SU-DHL-6 (cell line): Measurements from ENCODE around the gene HEMK1.

Source experiments
- H2AFZ ChIP-seq: fragments of 200-600 bp; sonication (generic); 2 replicates; pipeline ENCODE4 v1.6.1; 2014; ENCODE audit warnings: low read depth, mild to moderate bottlenecking, moderate library complexity, mixed read lengths, antibody characterized with exemption, low read length; ENCODE audit not compliant: severe bottlenecking
- H3F3A ChIP-seq: fragments of 200-600 bp; shearing (Covaris generic); 2 replicates; pipeline ENCODE4 v1.6.0; 2016; ENCODE audit warnings: antibody characterized with exemption, mild to moderate bottlenecking; ENCODE audit not compliant: insufficient read depth
- H3K27ac ChIP-seq: fragments of 200-600 bp; sonication (generic); 2 replicates; pipeline ENCODE4 v1.5.1; 2016; ENCODE audit warnings: low read depth, mild to moderate bottlenecking, low read length, moderate library complexity, mixed read lengths
- H3K27me3 ChIP-seq: fragments of 200-600 bp; sonication (generic), shearing (Covaris generic); 2 replicates; pipeline ENCODE4 v1.6.0; 2014; ENCODE audit warnings: mild to moderate bottlenecking, low read length
- H3K36me3 ChIP-seq: fragments of 200-600 bp; sonication (generic); 2 replicates; pipeline ENCODE4 v1.6.1; 2014; ENCODE audit warnings: mild to moderate bottlenecking, low read length, mixed read lengths
- H3K4me2 ChIP-seq: fragments of 300-600, 200-600 bp; shearing (Covaris generic), sonication (generic); 2 replicates; pipeline ENCODE4 v1.6.0; 2014; ENCODE audit warnings: low read length, low read depth, mild to moderate bottlenecking; ENCODE audit not compliant: poor library complexity, severe bottlenecking
- H3K4me3 ChIP-seq: fragments of 200-600 bp; sonication (generic); 2 replicates; pipeline ENCODE4 v1.5.1; 2014; ENCODE audit warnings: antibody characterized with exemption, low read length, mild to moderate bottlenecking, mixed read lengths; ENCODE audit not compliant: insufficient read depth, poor library complexity, severe bottlenecking
- H3K79me2 ChIP-seq: fragments of 200-600 bp; sonication (generic); 2 replicates; pipeline ENCODE4 v1.6.1; 2014; ENCODE audit warnings: mild to moderate bottlenecking, low read length, moderate library complexity; ENCODE audit not compliant: insufficient read depth
- H3K9ac ChIP-seq: fragments of 200-600 bp; sonication (generic); 2 replicates; pipeline ENCODE4 v1.7.0; 2014; ENCODE audit warnings: mild to moderate bottlenecking, low read length
- H3K9me2 ChIP-seq: fragments of 200-600 bp; sonication (generic); replicated peaks from 2 replicates; pipeline ENCODE4 v1.6.1; 2014; ENCODE audit warnings: low read length; ENCODE audit not compliant: insufficient read depth
- H3K9me3 ChIP-seq: fragments of 200-600 bp; sonication (generic); 2 replicates; pipeline ENCODE4 v1.6.1; 2014; ENCODE audit warnings: low read length, mixed read lengths; ENCODE audit not compliant: insufficient read depth
- H4K20me1 ChIP-seq: fragments of 200-600 bp; sonication (generic); 2 replicates; pipeline ENCODE4 v1.6.1; 2014; ENCODE audit warnings: low read depth, mild to moderate bottlenecking, antibody characterized with exemption, low read length, moderate library complexity, mixed read lengths
- CTCF ChIP-seq: fragments of 200-600 bp; sonication (generic); IDR thresholded peaks from one replicate; pipeline ENCODE4 v1.5.1; 2017; ENCODE audit warnings: antibody characterized with exemption, mild to moderate bottlenecking, low read length, moderate library complexity; ENCODE audit not compliant: insufficient read depth, poor library complexity, severe bottlenecking
- EZH2phosphoT487 ChIP-seq: fragments of 200-600 bp; sonication (generic), shearing (Covaris generic); conservative IDR thresholded peaks from 2 replicates; pipeline ENCODE4 v1.6.1; 2018; ENCODE audit warnings: mild to moderate bottlenecking, antibody characterized with exemption, low read length, moderate library complexity, mixed read lengths

Gene HEMK1

GRCh38 chr3:50554553-50554952 is 14.8 kb upstream of the HEMK1 start:
- H3K4me2 ChIP-seq, result no peak overlapping the region
- TF ChIP-seq EZH2phosphoT487 (no peak), CTCF (no peak)
- no peaks in the 10 kb centered on the region for H3K9me3 ChIP-seq
- no peaks in the 10 kb centered on the region for H3K36me3 ChIP-seq
- H3K27me3 ChIP-seq, result no peaks in the 10 kb centered on the region
- H3K9me2 ChIP-seq, result no peaks in the 10 kb centered on the region
- H3K4me3 ChIP-seq, result no peak overlapping the region
- H2AFZ ChIP-seq, result no peak overlapping the region
- H3K9ac ChIP-seq, result no peak overlapping the region
- no peak overlapping the region for H3K27ac ChIP-seq
- H3F3A ChIP-seq, result no peaks in the 10 kb centered on the region
- no peaks in the 10 kb centered on the region for H4K20me1 ChIP-seq
- no peaks in the 10 kb centered on the region for H3K79me2 ChIP-seq

GRCh38 chr3:50557106-50557505 is 12.2 kb upstream of the HEMK1 start:
- Histone ChIP-seq H3K79me2 (no peaks in the 10 kb centered on the region), H3K36me3 (no peaks in the 10 kb centered on the region), H3K4me3 (no peak overlapping the region)

GRCh38 chr3:50557915-50558314 is 11.4 kb upstream of the HEMK1 start:
- no peaks in the 10 kb centered on the region for H3K36me3 ChIP-seq
- TF ChIP-seq EZH2phosphoT487 (no peak), CTCF (no peak)
- H3K27ac ChIP-seq, result no peak overlapping the region
- no peaks in the 10 kb centered on the region for H3F3A ChIP-seq
- H4K20me1 ChIP-seq, result no peaks in the 10 kb centered on the region
- H3K27me3 ChIP-seq, result no peaks in the 10 kb centered on the region
- H3K9me2 ChIP-seq, result no peaks in the 10 kb centered on the region
- no peak overlapping the region for H3K9ac ChIP-seq
- no peak overlapping the region for H3K4me2 ChIP-seq
- H2AFZ ChIP-seq, result no peak overlapping the region
- H3K79me2 ChIP-seq, result no peaks in the 10 kb centered on the region
- no peak overlapping the region for H3K4me3 ChIP-seq
- no peaks in the 10 kb centered on the region for H3K9me3 ChIP-seq

More at GRCh38 chr3:50557106-50557505, 12.2 kb upstream of the HEMK1 start:
- no peak overlapping the region for H3K9ac ChIP-seq
- H3K27me3 ChIP-seq, result no peaks in the 10 kb centered on the region
- no peaks in the 10 kb centered on the region for H4K20me1 ChIP-seq
- no peaks in the 10 kb centered on the region for H3K9me3 ChIP-seq
- H3K9me2 ChIP-seq, result no peaks in the 10 kb centered on the region
- no peak overlapping the region for H3K4me2 ChIP-seq
- H3F3A ChIP-seq, result no peaks in the 10 kb centered on the region
- H3K27ac ChIP-seq, result no peak overlapping the region
- TF ChIP-seq EZH2phosphoT487, result no peak
- TF ChIP-seq CTCF, result no peak
- no peak overlapping the region for H2AFZ ChIP-seq
